Measurements from ENCODE around the gene ZNF117.
"Not testable (repeated sequence)": the region's sequence is repeated elsewhere in the genome, so short reads cannot be mapped to it uniquely, and the experiment has no call there.

Gene ZNF117

DNA sequence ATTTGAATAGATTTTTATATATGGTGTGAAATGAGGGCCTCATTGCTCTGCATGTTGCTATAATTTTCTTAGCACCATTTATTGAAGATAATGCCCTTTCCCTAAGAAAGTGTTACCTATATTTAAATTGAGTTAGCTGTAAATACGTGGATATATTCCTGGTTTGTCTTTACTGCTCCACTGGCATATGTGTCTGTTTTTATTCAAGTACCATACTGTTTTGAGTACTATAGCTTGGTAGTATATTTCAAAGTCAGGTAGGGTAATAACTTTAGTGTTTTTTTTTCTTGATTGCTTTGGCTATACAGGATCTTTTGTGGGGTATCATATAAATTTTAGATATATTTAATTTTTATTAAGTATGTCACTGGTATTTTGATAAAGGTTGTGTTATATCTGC is 56.4 kb downstream of the ZNF117 start:
- no peak for DNase-seq (ENCODE audit: low read depth)
- H3K4me3 ChIP-seq (ENCODE audit: low read depth, low read length): no peak overlapping the region

DNA sequence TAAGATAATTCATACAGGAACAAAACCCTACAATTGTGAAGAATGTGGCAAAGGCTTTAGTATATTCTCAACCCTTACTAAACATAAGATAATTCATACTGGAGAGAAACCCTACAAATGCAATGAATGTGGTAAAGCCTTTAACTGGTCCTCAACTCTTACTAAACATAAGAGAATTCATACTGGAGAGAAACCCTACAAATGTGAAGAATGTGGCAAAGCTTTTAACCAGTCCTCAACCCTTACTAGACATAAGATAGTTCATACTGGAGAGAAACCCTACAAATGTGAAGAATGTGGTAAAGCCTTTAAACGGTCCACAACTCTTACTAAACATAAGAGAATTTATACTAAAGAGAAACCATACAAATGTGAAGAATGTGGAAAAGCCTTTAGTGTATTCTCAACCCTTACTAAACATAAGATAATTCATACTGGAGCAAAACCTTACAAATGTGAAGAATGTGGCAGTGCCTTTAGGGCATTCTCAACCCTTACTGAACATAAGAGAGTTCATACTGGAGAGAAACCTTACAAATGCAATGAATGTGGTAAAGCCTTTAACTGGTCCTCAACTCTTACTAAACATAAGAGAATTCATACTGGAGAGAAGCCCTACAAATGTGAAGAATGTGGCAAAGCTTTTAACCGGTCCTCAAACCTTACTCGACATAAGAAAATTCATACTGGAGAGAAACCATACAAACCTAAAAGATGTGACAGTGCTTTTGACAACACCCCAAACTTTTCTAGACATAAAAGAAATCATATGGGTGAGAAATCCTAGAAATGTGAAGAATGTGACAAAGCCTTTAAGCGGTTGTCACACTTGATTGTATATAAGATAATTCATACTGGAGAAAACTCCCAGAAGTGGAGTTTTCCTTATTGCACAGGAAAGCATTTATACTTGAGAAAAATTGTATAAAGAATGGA is 62.3 kb downstream of the ZNF117 start:
- H3K4me3 ChIP-seq (ENCODE audit: low read depth, low read length); DNase-seq (ENCODE audit: low read depth): not testable (repeated sequence)

Data from skeletal muscle cell (primary cell).